CD14-positive monocyte (primary cell): ENCODE results near the gene DYNLT1. TPM values are rescaled to one million over a fixed set of nuclear protein-coding genes. Genes with fewer than 3 reads are reported as not detected.
A peak's percentile ranks its signal among the peaks of the same experiment; 100 is the strongest.

Source experiments
- DNase-seq, 3 donors: peaks; one replicate each; pipeline ENCODE4 v3.0.0-alpha.2; 2011 to 2022
- H2AFZ ChIP-seq: 2 replicates; pipeline ENCODE4 v1.6.0; 2012; ENCODE audit warnings: mild to moderate bottlenecking, low read depth, low read length, inconsistent platforms; ENCODE audit not compliant: insufficient read depth, poor library complexity, severe bottlenecking
- H3K27ac ChIP-seq, 2 donors: 1 replicate in 1 of 2; 2 replicates in 1 of 2; pipeline ENCODE4 v1.5.1; 2012 to 2013; ENCODE audit warnings: low read length in 2 of 2, control low read depth in 1 of 2, inconsistent platforms in 1 of 2, low read depth in 1 of 2, mild to moderate bottlenecking in 1 of 2
- H3K27me3 ChIP-seq, 2 donors: one replicate each; pipeline versions ENCODE4 v1.6.0 to v1.6.1; 2011 to 2013; ENCODE audit warnings: low read length in 2 of 2; ENCODE audit not compliant: control insufficient read depth in 2 of 2, insufficient read depth in 2 of 2
- H3K36me3 ChIP-seq, 2 donors: replicated peaks in 1 of 2; 1 replicate in 1 of 2; 2 replicates in 1 of 2; pipeline versions ENCODE4 v1.5.1 to v1.6.1; 2012 to 2013; ENCODE audit warnings: low read length in 2 of 2, control low read depth in 1 of 2, inconsistent platforms in 1 of 2, mild to moderate bottlenecking in 1 of 2; ENCODE audit not compliant: insufficient read depth in 2 of 2, control insufficient read depth in 1 of 2
- H3K4me1 ChIP-seq, 2 donors: 1 replicate in 1 of 2; 2 replicates in 1 of 2; pipeline versions ENCODE4 v1.5.1 to v1.6.1; 2012 to 2013; ENCODE audit warnings: low read length in 2 of 2, control low read depth in 1 of 2, inconsistent platforms in 1 of 2, mild to moderate bottlenecking in 1 of 2, moderate library complexity in 1 of 2; ENCODE audit not compliant: insufficient read depth in 2 of 2, control insufficient read depth in 1 of 2
- H3K4me2 ChIP-seq: replicated peaks from 2 replicates; pipeline ENCODE3; 2012; ENCODE audit warnings: low read length, moderate library complexity, mild to moderate bottlenecking; ENCODE audit not compliant: poor library complexity, severe bottlenecking; ENCODE audit errors: extremely low read depth
- H3K4me3 ChIP-seq, 3 experiments: fragments of 200-600 bp in 1 of 3; sonication (generic) in 1 of 3; replicated peaks in 1 of 3; 1 replicate in 2 of 3; 2 replicates in 1 of 3; pipeline ENCODE4 v1.5.1; 2011 to 2013; ENCODE audit warnings: low read length in 3 of 3, mild to moderate bottlenecking in 3 of 3, control low read depth in 2 of 3, low read depth in 2 of 3, inconsistent platforms in 1 of 3, moderate library complexity in 1 of 3
- H3K79me2 ChIP-seq: 2 replicates; pipeline ENCODE4 v1.6.0; 2012; ENCODE audit warnings: mild to moderate bottlenecking, control low read depth, inconsistent platforms, low read length, moderate library complexity; ENCODE audit not compliant: insufficient read depth
- H3K9ac ChIP-seq: 2 replicates; pipeline ENCODE4 v1.6.0; 2017; ENCODE audit warnings: low read length, mild to moderate bottlenecking; ENCODE audit not compliant: insufficient read depth, poor library complexity, severe bottlenecking
- H3K9me3 ChIP-seq, 2 donors: replicated peaks in 1 of 2; 1 replicate in 1 of 2; 2 replicates in 1 of 2; pipeline versions ENCODE4 v1.5.1 to v1.6.1; 2012 to 2013; ENCODE audit warnings: low read length in 2 of 2, control low read depth in 1 of 2; ENCODE audit not compliant: control insufficient read depth in 1 of 2, insufficient read depth in 1 of 2
- H4K20me1 ChIP-seq: 2 replicates; pipeline ENCODE4 v1.6.0; 2012; ENCODE audit warnings: mild to moderate bottlenecking, low read length, control low read depth, moderate library complexity; ENCODE audit not compliant: insufficient read depth
- H3K27ac Mint-ChIP-seq, 7 donors: one replicate each; pipeline ENCODE4 v1.8.0; 2020; ENCODE audit warnings: mild to moderate bottlenecking in 7 of 7, mixed read lengths in 7 of 7, moderate library complexity in 6 of 7, inconsistent platforms in 2 of 7
- H3K27me3 Mint-ChIP-seq, 3 donors: one replicate each; pipeline ENCODE4 v1.8.0; 2021 to 2022; ENCODE audit warnings: low read depth in 3 of 3, mild to moderate bottlenecking in 3 of 3, mixed read lengths in 3 of 3, moderate library complexity in 3 of 3, inconsistent platforms in 1 of 3
- H3K36me3 Mint-ChIP-seq, 2 donors: one replicate each; pipeline ENCODE4 v1.8.0; 2020; ENCODE audit warnings: mixed read lengths in 2 of 2, inconsistent platforms in 1 of 2, mild to moderate bottlenecking in 1 of 2
- H3K4me1 Mint-ChIP-seq: one replicate; pipeline ENCODE4 v1.8.0; 2020; ENCODE audit warnings: mild to moderate bottlenecking, mixed read lengths
- H3K4me3 Mint-ChIP-seq, 2 donors: one replicate each; pipeline ENCODE4 v1.8.0; 2020; ENCODE audit warnings: mild to moderate bottlenecking in 2 of 2, mixed read lengths in 2 of 2, moderate library complexity in 1 of 2
- H3K9me3 Mint-ChIP-seq, 7 donors: one replicate each; pipeline ENCODE4 v1.8.0; 2020 to 2022; ENCODE audit warnings: mixed read lengths in 7 of 7, mild to moderate bottlenecking in 6 of 7, moderate library complexity in 6 of 7, inconsistent platforms in 2 of 7
- CTCF ChIP-seq: fragments of 200-600 bp; IDR thresholded peaks from one replicate; pipeline ENCODE4 v1.8.0; 2022; ENCODE audit warnings: antibody characterized with exemption, mild to moderate bottlenecking
- WGBS: methylation state at CpG from one replicate; pipeline ENCODE4 v1.1.5; 2013; ENCODE audit warnings: missing lambda C conversion rate; ENCODE audit not compliant: insufficient coverage; 5-methylcytosine and 5-hydroxymethylcytosine counted together
- intact Hi-C, 2 donors: fragments of 100-400 bp; cut with micrococcal nuclease; formaldehyde crosslinking; loops; one replicate each; pipeline versions ENCODE4 v1.15.0 to v1.15.1; 2023
- polyA plus RNA-seq, 3 donors: library from polyadenylated mRNA; depleted of rRNA in 1 of 3; unstranded in 2 of 3; stranded (reverse) in 1 of 3; fragments of 300-500 nt in 2 of 3; fragments of >200 nt in 1 of 3; fragmentation: Illumina TruSeq in 2 of 3; gene quantifications; 1 replicate in 2 of 3; 2 replicates in 1 of 3; pipeline ENCODE4 v1.2.3, GENCODE V29; 2012 to 2021

The DYNLT1 gene
- polyA plus RNA-seq, 3 donors, result 248 to 287 (median 286) TPM

GRCh38 chr6:158665332-158665731 lies 20.8 kb upstream of the DYNLT1 start:
- Mint-ChIP-seq H3K36me3 (peaks cover 27 to 31% of the 10 kb centered on the region in 2 donors), H3K9me3 (no peaks in the 10 kb centered on the region), H3K27me3 (peaks cover 0 to 4% (median 3%) of the 10 kb centered on the region in 3 donors), H3K4me3 (no peak overlapping the region), H3K4me1 (peaks cover 94% of the 10 kb centered on the region), H3K27ac (peak overlapping the region; percentile 26 to 100 (median 97))
- no peaks in the 10 kb centered on the region for H4K20me1 ChIP-seq
- no peak overlapping the region for H3K9ac ChIP-seq
- no peaks in the 10 kb centered on the region for H3K27me3 ChIP-seq
- H2AFZ ChIP-seq, result no peak overlapping the region
- peak overlapping the region in 1 of 3 experiments; percentile 73 for H3K4me3 ChIP-seq
- intact Hi-C loops, result loop anchor here in 1 of 2 donors (10.0 kb wide), 1 partner anchor 451 kb away; no protein-coding TSS in a partner anchor
- no peaks in the 10 kb centered on the region for H3K9me3 ChIP-seq
- no peak for DNase-seq
- peak overlapping the region; percentile 91 to 94 for H3K27ac ChIP-seq
- no peak for TF ChIP-seq CTCF
- peaks cover 20% of the 10 kb centered on the region for H3K79me2 ChIP-seq
- no peaks in the 10 kb centered on the region for H3K36me3 ChIP-seq
- WGBS, result 95% methylated on average over 8 of the region's 18 CpGs
- H3K4me1 ChIP-seq, result peaks cover 93 to 98% of the 10 kb centered on the region in 2 donors
- peak overlapping the region; percentile 84 for H3K4me2 ChIP-seq

GRCh38 chr6:158663625-158664165 lies 19.2 kb upstream of the DYNLT1 start:
- peaks cover 89% of the 10 kb centered on the region for H3K4me1 Mint-ChIP-seq
- peak overlapping the region; percentile 18 to 73 (median 21) for H3K4me3 ChIP-seq
- H3K4me2 ChIP-seq, result peak overlapping the region; percentile 84

More at GRCh38 chr6:158663625-158664165, 19.2 kb upstream of the DYNLT1 start:
- H3K27ac Mint-ChIP-seq, result peak overlapping the region; percentile 86 to 96 (median 94)
- H3K27me3 ChIP-seq, result no peaks in the 10 kb centered on the region
- peak overlapping the region; percentile 73 to 76 for H3K27ac ChIP-seq
- peaks cover 20% of the 10 kb centered on the region for H3K79me2 ChIP-seq
- no peaks in the 10 kb centered on the region for H3K9me3 ChIP-seq
- peak overlapping the region; percentile 45 for H3K9ac ChIP-seq
- H3K9me3 Mint-ChIP-seq, result no peaks in the 10 kb centered on the region
- peaks cover 82 to 92% of the 10 kb centered on the region in 2 donors for H3K4me1 ChIP-seq
- no peaks in the 10 kb centered on the region for H3K36me3 ChIP-seq
- intact Hi-C loops, result loop anchor here in 1 of 2 donors (10.0 kb wide), 1 partner anchor 449 kb away; no protein-coding TSS in a partner anchor
- H4K20me1 ChIP-seq, result no peaks in the 10 kb centered on the region
- H2AFZ ChIP-seq, result peak overlapping the region; percentile 66
- H3K27me3 Mint-ChIP-seq, result peaks cover 0 to 4% (median 3%) of the 10 kb centered on the region in 3 donors
- DNase-seq, result no peak
- H3K4me3 Mint-ChIP-seq, result peak overlapping the region; percentile 80 to 92
- TF ChIP-seq CTCF, result no peak
- H3K36me3 Mint-ChIP-seq, result peaks cover 16 to 18% of the 10 kb centered on the region in 2 donors
- 60% methylated on average over 5 of the region's 11 CpGs for WGBS
